ENCODE results near the gene ITPA.

ITPA gene

GRCh38 chr20:3229158-3229557, 19.9 kb downstream of the ITPA start:
- Histone ChIP-seq H3K4me1 (ENCODE audit: control insufficient read depth, insufficient read depth, low read length) (no peaks in the 10 kb centered on the region), H3K27me3 (ENCODE audit: control insufficient read depth, insufficient read depth, low read length) (no peaks in the 10 kb centered on the region), H3K27ac (ENCODE audit: low read depth, low read length) (no peak overlapping the region), H3K36me3 (ENCODE audit: control insufficient read depth, insufficient read depth, low read length) (no peaks in the 10 kb centered on the region), H3K4me3 (ENCODE audit: low read length) (no peak overlapping the region), H3K9ac (ENCODE audit: low read length) (no peak overlapping the region)

GRCh38 chr20:3229798-3230197, 20.5 kb downstream of the ITPA start:
- Histone ChIP-seq H3K36me3 (ENCODE audit: control insufficient read depth, insufficient read depth, low read length) (no peaks in the 10 kb centered on the region), H3K4me1 (ENCODE audit: control insufficient read depth, insufficient read depth, low read length) (no peaks in the 10 kb centered on the region), H3K27ac (ENCODE audit: low read depth, low read length) (no peak overlapping the region), H3K9ac (ENCODE audit: low read length) (no peak overlapping the region), H3K4me3 (ENCODE audit: low read length) (no peak overlapping the region), H3K27me3 (ENCODE audit: control insufficient read depth, insufficient read depth, low read length) (peaks cover 5% of the 10 kb centered on the region)

GRCh38 chr20:3231116-3231515, 21.8 kb downstream of the ITPA start:
- Histone ChIP-seq H3K4me1 (ENCODE audit: control insufficient read depth, insufficient read depth, low read length) (no peaks in the 10 kb centered on the region), H3K4me3 (ENCODE audit: low read length) (no peak overlapping the region), H3K27me3 (ENCODE audit: control insufficient read depth, insufficient read depth, low read length) (peaks cover 13% of the 10 kb centered on the region), H3K36me3 (ENCODE audit: control insufficient read depth, insufficient read depth, low read length) (no peaks in the 10 kb centered on the region), H3K27ac (ENCODE audit: low read depth, low read length) (no peak overlapping the region), H3K9ac (ENCODE audit: low read length) (no peak overlapping the region)

- Histone ChIP-seq H3K36me3 (ENCODE audit: control insufficient read depth, insufficient read depth, low read length) (no peaks in the 10 kb centered on the region), H3K4me3 (ENCODE audit: low read length) (no peak overlapping the region), H3K9ac (ENCODE audit: low read length) (no peak overlapping the region), H3K4me1 (ENCODE audit: control insufficient read depth, insufficient read depth, low read length) (no peaks in the 10 kb centered on the region), H3K27ac (ENCODE audit: low read depth, low read length) (no peak overlapping the region), H3K27me3 (ENCODE audit: control insufficient read depth, insufficient read depth, low read length) (peaks cover 19% of the 10 kb centered on the region)
Observed at GRCh38 chr20:3231889-3232588, 22.7 kb downstream of the ITPA start.

GRCh38 chr20:3233131-3233990, 24.1 kb downstream of the ITPA start:
- H3K36me3 ChIP-seq (ENCODE audit: control insufficient read depth, insufficient read depth, low read length): no peaks in the 10 kb centered on the region
- H3K9ac ChIP-seq (ENCODE audit: low read length): no peak overlapping the region
- H3K27me3 ChIP-seq (ENCODE audit: control insufficient read depth, insufficient read depth, low read length): peaks cover 28% of the 10 kb centered on the region
- H3K4me3 ChIP-seq (ENCODE audit: low read length): no peak overlapping the region
- no peak overlapping the region for H3K27ac ChIP-seq (ENCODE audit: low read depth, low read length)
- no peaks in the 10 kb centered on the region for H3K4me1 ChIP-seq (ENCODE audit: control insufficient read depth, insufficient read depth, low read length)

GRCh38 chr20:3233991-3234498, 24.7 kb downstream of the ITPA start:
- Histone ChIP-seq H3K36me3 (ENCODE audit: control insufficient read depth, insufficient read depth, low read length) (no peaks in the 10 kb centered on the region), H3K27ac (ENCODE audit: low read depth, low read length) (no peak overlapping the region), H3K4me1 (ENCODE audit: control insufficient read depth, insufficient read depth, low read length) (no peaks in the 10 kb centered on the region), H3K4me3 (ENCODE audit: low read length) (no peak overlapping the region), H3K9ac (ENCODE audit: low read length) (no peak overlapping the region), H3K27me3 (ENCODE audit: control insufficient read depth, insufficient read depth, low read length) (peaks cover 28% of the 10 kb centered on the region)

- Histone ChIP-seq H3K4me3 (ENCODE audit: low read length) (no peak overlapping the region), H3K9ac (ENCODE audit: low read length) (no peak overlapping the region), H3K27me3 (ENCODE audit: control insufficient read depth, insufficient read depth, low read length) (peaks cover 40% of the 10 kb centered on the region), H3K27ac (ENCODE audit: low read depth, low read length) (no peak overlapping the region), H3K36me3 (ENCODE audit: control insufficient read depth, insufficient read depth, low read length) (no peaks in the 10 kb centered on the region), H3K4me1 (ENCODE audit: control insufficient read depth, insufficient read depth, low read length) (no peaks in the 10 kb centered on the region)
Observed at GRCh38 chr20:3235666-3236324, 26.5 kb downstream of the ITPA start.

- no peak overlapping the region for H3K27ac ChIP-seq (ENCODE audit: low read depth, low read length)
- H3K4me3 ChIP-seq (ENCODE audit: low read length): no peak overlapping the region
- H3K9ac ChIP-seq (ENCODE audit: low read length): no peak overlapping the region
- H3K27me3 ChIP-seq (ENCODE audit: control insufficient read depth, insufficient read depth, low read length): peaks cover 42% of the 10 kb centered on the region
- no peaks in the 10 kb centered on the region for H3K4me1 ChIP-seq (ENCODE audit: control insufficient read depth, insufficient read depth, low read length)
- no peaks in the 10 kb centered on the region for H3K36me3 ChIP-seq (ENCODE audit: control insufficient read depth, insufficient read depth, low read length)
Observed at GRCh38 chr20:3237011-3237957, 28.0 kb downstream of the ITPA start.

GRCh38 chr20:3237958-3238615, 28.8 kb downstream of the ITPA start:
- Histone ChIP-seq H3K36me3 (ENCODE audit: control insufficient read depth, insufficient read depth, low read length) (no peaks in the 10 kb centered on the region), H3K27me3 (ENCODE audit: control insufficient read depth, insufficient read depth, low read length) (peaks cover 42% of the 10 kb centered on the region), H3K27ac (ENCODE audit: low read depth, low read length) (no peak overlapping the region), H3K4me1 (ENCODE audit: control insufficient read depth, insufficient read depth, low read length) (no peaks in the 10 kb centered on the region), H3K9ac (ENCODE audit: low read length) (no peak overlapping the region), H3K4me3 (ENCODE audit: low read length) (peak overlapping the region; percentile 59)

GRCh38 chr20:3238616-3239025, 29.3 kb downstream of the ITPA start:
- Histone ChIP-seq H3K27me3 (ENCODE audit: control insufficient read depth, insufficient read depth, low read length) (peaks cover 42% of the 10 kb centered on the region), H3K36me3 (ENCODE audit: control insufficient read depth, insufficient read depth, low read length) (no peaks in the 10 kb centered on the region), H3K4me1 (ENCODE audit: control insufficient read depth, insufficient read depth, low read length) (no peaks in the 10 kb centered on the region), H3K27ac (ENCODE audit: low read depth, low read length) (no peak overlapping the region), H3K9ac (ENCODE audit: low read length) (no peak overlapping the region), H3K4me3 (ENCODE audit: low read length) (peak overlapping the region; percentile 59)

Measured in rectal smooth muscle tissue (tissue), 1 donor.